Suprapubic skin (tissue), 4 donors: ENCODE measurements around the gene SPSB4.
A peak's percentile ranks its signal among the peaks of the same experiment; 100 is the strongest.

Experiments
- CTCF ChIP-seq, 2 donors: fragments of 200-600 bp in 1 of 2; fragments of 450-650 bp in 1 of 2; sonication (generic) in 1 of 2; IDR thresholded peaks; one replicate each; pipeline ENCODE4 v1.5.1; 2016 to 2019; ENCODE audit warnings: antibody characterized with exemption in 2 of 2, mild to moderate bottlenecking in 1 of 2, moderate library complexity in 1 of 2
- POLR2A ChIP-seq, 2 donors: fragments of 450-650 bp; IDR thresholded peaks; one replicate each; pipeline ENCODE4 v1.6.1; 2017; ENCODE audit warnings: antibody characterized with exemption in 2 of 2, mild to moderate bottlenecking in 2 of 2, moderate library complexity in 2 of 2
- POLR2AphosphoS5 ChIP-seq, 3 donors: sonication (generic); formaldehyde crosslinking; IDR thresholded peaks; one replicate each; pipeline ENCODE4 v1.6.1; 2017; ENCODE audit warnings: antibody characterized with exemption in 3 of 3

GRCh38 chr3:141050576-141051442 is at the start of gene SPSB4:
- peak in 1 of 2 donors; percentile 50 for TF ChIP-seq CTCF (IDR thresholded peaks at IDR 0.05)
- no peak for TF ChIP-seq POLR2A (IDR thresholded peaks at IDR 0.05)
- TF ChIP-seq POLR2AphosphoS5 (IDR thresholded peaks at IDR 0.05) = no peak
